ENCODE data around the gene ENTPD2. TPM values are rescaled to one million over a fixed set of nuclear protein-coding genes. Genes with fewer than 3 reads are reported as not detected.

Gene ENTPD2
- polyA plus RNA-seq, 2 donors, result 1.5 to 1.6 TPM

DNA sequence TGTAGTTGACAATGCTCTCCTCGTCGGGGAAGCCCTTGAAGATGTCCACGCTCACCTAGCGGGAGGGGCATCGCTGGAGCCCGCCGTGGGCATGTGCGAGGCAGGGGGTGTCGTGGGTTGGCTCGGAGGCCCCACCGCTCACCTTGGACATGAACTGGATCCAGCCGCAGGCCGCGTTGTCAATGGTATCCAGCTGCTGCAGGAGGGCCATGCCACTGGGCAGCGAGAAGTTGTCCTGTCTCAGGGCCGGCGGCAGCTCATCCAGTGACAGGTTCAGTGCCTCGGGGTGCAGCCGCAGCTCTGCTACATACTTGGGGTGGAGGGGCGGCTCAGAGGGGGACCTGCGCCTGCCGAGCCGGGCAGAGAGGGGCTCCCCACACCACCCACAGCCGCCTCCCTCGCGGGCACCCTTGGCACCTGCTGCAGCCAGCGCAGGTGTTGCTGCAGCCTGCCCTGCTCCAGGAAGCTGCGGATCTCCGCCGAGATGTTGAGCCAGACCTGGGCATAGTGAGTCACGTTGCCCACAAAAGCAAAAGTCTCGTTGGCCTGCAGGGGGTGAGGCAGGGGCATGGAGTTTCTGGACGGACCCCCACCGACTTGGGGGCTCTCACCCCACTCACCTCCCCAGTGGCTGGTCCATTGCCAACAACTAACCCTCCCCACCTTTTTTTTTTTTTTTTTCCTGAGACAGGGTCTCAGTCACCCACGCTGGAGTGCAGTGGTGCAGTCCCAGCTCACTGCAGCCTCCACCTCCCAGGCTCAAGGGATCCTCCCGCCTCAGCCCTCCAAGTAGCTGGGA lies 34.9 kb downstream of the ENTPD2 start:
- peaks cover 0 to 3% of the 10 kb centered on the region in 2 donors for H3K9me3 ChIP-seq (ENCODE audit: control insufficient read depth in 2 of 2, insufficient read depth in 1 of 2, low read depth in 1 of 2, low read length in 1 of 2)
- no peak overlapping the region for H3K4me3 ChIP-seq (ENCODE audit: low read depth in 1 of 2, low read length in 2 of 2)
- 77 to 82% methylated on average over 36 of the region's 36 CpGs for WGBS, 2 donors
- H3K4me1 ChIP-seq (ENCODE audit: control insufficient read depth in 2 of 2, insufficient read depth in 2 of 2, low read length in 1 of 2), result no peaks in the 10 kb centered on the region
- no peaks in the 10 kb centered on the region for H3K27me3 ChIP-seq (ENCODE audit: control insufficient read depth in 1 of 2, insufficient read depth in 2 of 2, low read length in 2 of 2)
- peaks cover 0 to 25% of the 10 kb centered on the region in 2 donors for H3K36me3 ChIP-seq (ENCODE audit: control insufficient read depth in 2 of 2, insufficient read depth in 2 of 2, low read length in 1 of 2)
- H3K27ac ChIP-seq (ENCODE audit: low read depth in 2 of 2, low read length in 1 of 2), result no peak overlapping the region

DNA sequence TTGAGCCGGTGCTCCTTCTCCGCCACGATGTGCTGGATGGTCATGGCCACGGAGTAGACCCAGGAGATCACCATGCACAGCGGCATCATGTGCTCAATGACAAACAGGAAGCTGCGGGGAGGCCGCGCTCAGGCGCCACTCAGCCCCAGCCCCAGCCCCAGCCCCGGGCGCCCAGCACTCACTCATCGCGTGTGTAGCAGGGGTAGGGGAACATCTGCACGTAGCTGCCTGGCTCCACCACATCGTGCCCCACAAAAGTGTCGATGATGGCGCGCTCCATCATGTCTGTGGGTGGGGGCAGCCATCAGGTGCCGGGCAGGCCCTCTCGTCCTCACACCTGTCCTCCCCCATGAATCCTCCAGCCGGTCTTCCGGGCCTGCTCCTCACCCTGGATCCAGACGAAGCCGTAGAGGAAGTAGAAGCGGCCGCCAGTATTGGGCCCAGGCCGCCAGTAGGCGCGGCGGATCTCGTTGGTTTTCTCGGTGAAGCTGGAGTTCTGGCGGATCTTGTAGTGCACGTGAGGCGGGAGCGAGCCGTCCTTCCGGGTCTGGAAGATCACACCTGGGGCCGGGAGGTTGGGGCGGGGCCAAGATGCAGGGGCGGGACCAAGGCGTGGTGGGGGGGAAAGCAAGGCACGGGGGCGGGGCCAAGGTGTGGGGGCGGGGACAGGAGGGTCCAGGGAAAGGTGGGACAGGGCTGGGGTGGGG lies 35.9 kb downstream of the ENTPD2 start:
- peaks cover 0 to 3% of the 10 kb centered on the region in 2 donors for H3K9me3 ChIP-seq (ENCODE audit: control insufficient read depth in 2 of 2, insufficient read depth in 1 of 2, low read depth in 1 of 2, low read length in 1 of 2)
- H3K27me3 ChIP-seq (ENCODE audit: control insufficient read depth in 1 of 2, insufficient read depth in 2 of 2, low read length in 2 of 2), result no peaks in the 10 kb centered on the region
- no peaks in the 10 kb centered on the region for H3K4me1 ChIP-seq (ENCODE audit: control insufficient read depth in 2 of 2, insufficient read depth in 2 of 2, low read length in 1 of 2)
- H3K4me3 ChIP-seq (ENCODE audit: low read depth in 1 of 2, low read length in 2 of 2), result no peak overlapping the region
- no peak overlapping the region for H3K27ac ChIP-seq (ENCODE audit: low read depth in 2 of 2, low read length in 1 of 2)
- WGBS, 2 donors, result 91 to 93% methylated on average over 45 of the region's 45 CpGs
- H3K36me3 ChIP-seq (ENCODE audit: control insufficient read depth in 2 of 2, insufficient read depth in 2 of 2, low read length in 1 of 2), result peaks cover 0 to 23% of the 10 kb centered on the region in 2 donors

DNA sequence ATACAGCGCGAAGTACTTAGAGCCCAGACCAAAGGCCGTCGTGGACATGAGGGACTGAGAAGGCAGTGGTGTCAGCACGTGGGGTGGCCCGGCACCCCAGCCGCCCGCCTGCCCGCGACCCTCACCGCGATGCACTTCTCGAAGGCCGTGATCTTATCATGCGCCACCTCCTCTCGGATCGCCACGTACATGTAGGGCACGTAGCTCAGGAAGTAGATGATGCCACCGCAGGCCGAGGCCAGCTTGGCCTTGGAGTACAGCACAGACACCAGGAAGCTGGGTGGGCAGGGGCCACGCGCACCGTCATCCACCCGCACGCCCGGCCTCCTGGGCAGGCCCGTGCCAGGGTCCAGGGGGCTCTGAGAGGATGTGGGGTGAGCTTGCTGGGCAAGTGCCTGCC lies 36.8 kb downstream of the ENTPD2 start:
- H3K9me3 ChIP-seq (ENCODE audit: control insufficient read depth in 2 of 2, insufficient read depth in 1 of 2, low read depth in 1 of 2, low read length in 1 of 2), result peaks cover 0 to 3% of the 10 kb centered on the region in 2 donors
- no peaks in the 10 kb centered on the region for H3K27me3 ChIP-seq (ENCODE audit: control insufficient read depth in 1 of 2, insufficient read depth in 2 of 2, low read length in 2 of 2)
- peaks cover 0 to 27% of the 10 kb centered on the region in 2 donors for H3K36me3 ChIP-seq (ENCODE audit: control insufficient read depth in 2 of 2, insufficient read depth in 2 of 2, low read length in 1 of 2)
- no peak overlapping the region for H3K4me3 ChIP-seq (ENCODE audit: low read depth in 1 of 2, low read length in 2 of 2)
- 97 to 98% methylated on average over 28 of the region's 28 CpGs for WGBS, 2 donors
- no peaks in the 10 kb centered on the region for H3K4me1 ChIP-seq (ENCODE audit: control insufficient read depth in 2 of 2, insufficient read depth in 2 of 2, low read length in 1 of 2)
- no peak overlapping the region for H3K27ac ChIP-seq (ENCODE audit: low read depth in 2 of 2, low read length in 1 of 2)

- Histone ChIP-seq H3K27ac (ENCODE audit: low read depth in 2 of 2, low read length in 1 of 2) (no peak overlapping the region), H3K4me1 (ENCODE audit: control insufficient read depth in 2 of 2, insufficient read depth in 2 of 2, low read length in 1 of 2) (no peaks in the 10 kb centered on the region), H3K27me3 (ENCODE audit: control insufficient read depth in 1 of 2, insufficient read depth in 2 of 2, low read length in 2 of 2) (no peaks in the 10 kb centered on the region), H3K9me3 (ENCODE audit: control insufficient read depth in 2 of 2, insufficient read depth in 1 of 2, low read depth in 1 of 2, low read length in 1 of 2) (no peaks in the 10 kb centered on the region), H3K4me3 (ENCODE audit: low read depth in 1 of 2, low read length in 2 of 2) (no peak overlapping the region), H3K36me3 (ENCODE audit: control insufficient read depth in 2 of 2, insufficient read depth in 2 of 2, low read length in 1 of 2) (peaks cover 0 to 30% of the 10 kb centered on the region in 2 donors)
- WGBS, 2 donors, result 92 to 98% methylated on average over 16 of the region's 16 CpGs
Measured at GRCh38 chr9:137016436-137016835, 37.4 kb downstream of the ENTPD2 start.

DNA sequence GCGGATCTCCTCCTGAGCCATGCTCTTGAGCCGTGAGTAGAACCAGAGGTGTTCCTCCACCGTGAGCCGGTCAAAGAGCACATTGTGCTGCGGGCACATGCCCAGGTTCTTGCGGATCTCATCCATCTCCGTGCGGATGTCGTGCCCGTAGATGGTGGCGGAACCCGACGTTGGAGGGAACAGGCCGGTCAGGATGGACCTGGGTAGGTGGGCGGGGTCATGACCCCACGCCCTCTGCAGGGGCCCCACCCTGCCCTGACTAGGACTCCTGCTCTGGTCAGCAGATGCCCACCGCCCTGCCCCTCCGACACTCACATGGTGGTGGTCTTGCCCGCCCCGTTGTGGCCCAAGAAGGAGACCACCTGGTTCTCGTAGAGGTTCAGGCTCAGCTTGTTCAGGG lies 37.9 kb downstream of the ENTPD2 start:
- Histone ChIP-seq H3K9me3 (ENCODE audit: control insufficient read depth in 2 of 2, insufficient read depth in 1 of 2, low read depth in 1 of 2, low read length in 1 of 2) (no peaks in the 10 kb centered on the region), H3K4me1 (ENCODE audit: control insufficient read depth in 2 of 2, insufficient read depth in 2 of 2, low read length in 1 of 2) (no peaks in the 10 kb centered on the region), H3K27ac (ENCODE audit: low read depth in 2 of 2, low read length in 1 of 2) (no peak overlapping the region), H3K27me3 (ENCODE audit: control insufficient read depth in 1 of 2, insufficient read depth in 2 of 2, low read length in 2 of 2) (no peaks in the 10 kb centered on the region), H3K36me3 (ENCODE audit: control insufficient read depth in 2 of 2, insufficient read depth in 2 of 2, low read length in 1 of 2) (peaks cover 0 to 31% of the 10 kb centered on the region in 2 donors), H3K4me3 (ENCODE audit: low read depth in 1 of 2, low read length in 2 of 2) (no peak overlapping the region)
- 96% methylated on average over 21 of the region's 21 CpGs for WGBS, 2 donors

DNA sequence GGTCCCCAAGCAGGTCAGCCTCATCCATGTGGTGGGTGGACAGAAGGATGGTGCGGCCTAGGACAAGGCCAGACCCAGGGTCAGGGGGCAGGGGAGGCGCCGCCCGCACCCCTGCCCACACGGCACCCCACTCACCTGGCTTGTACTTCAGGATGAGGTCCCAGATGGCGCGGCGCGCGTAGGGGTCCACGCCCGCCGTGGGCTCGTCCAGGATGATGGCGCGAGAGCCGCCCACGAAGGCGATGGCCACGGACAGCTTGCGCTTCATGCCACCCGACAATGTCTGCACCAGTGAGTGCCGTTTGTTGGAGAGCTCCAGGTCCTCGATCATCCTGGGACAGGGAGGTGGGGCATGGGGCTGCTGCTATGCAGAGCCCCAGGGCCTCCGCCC lies 38.3 kb downstream of the ENTPD2 start:
- 97 to 98% methylated on average over 25 of the region's 25 CpGs for WGBS, 2 donors
- H3K4me3 ChIP-seq (ENCODE audit: low read depth in 1 of 2, low read length in 2 of 2), result no peak overlapping the region
- no peaks in the 10 kb centered on the region for H3K4me1 ChIP-seq (ENCODE audit: control insufficient read depth in 2 of 2, insufficient read depth in 2 of 2, low read length in 1 of 2)
- no peaks in the 10 kb centered on the region for H3K9me3 ChIP-seq (ENCODE audit: control insufficient read depth in 2 of 2, insufficient read depth in 1 of 2, low read depth in 1 of 2, low read length in 1 of 2)
- no peaks in the 10 kb centered on the region for H3K27me3 ChIP-seq (ENCODE audit: control insufficient read depth in 1 of 2, insufficient read depth in 2 of 2, low read length in 2 of 2)
- no peak overlapping the region for H3K27ac ChIP-seq (ENCODE audit: low read depth in 2 of 2, low read length in 1 of 2)
- peaks cover 0 to 32% of the 10 kb centered on the region in 2 donors for H3K36me3 ChIP-seq (ENCODE audit: control insufficient read depth in 2 of 2, insufficient read depth in 2 of 2, low read length in 1 of 2)

DNA sequence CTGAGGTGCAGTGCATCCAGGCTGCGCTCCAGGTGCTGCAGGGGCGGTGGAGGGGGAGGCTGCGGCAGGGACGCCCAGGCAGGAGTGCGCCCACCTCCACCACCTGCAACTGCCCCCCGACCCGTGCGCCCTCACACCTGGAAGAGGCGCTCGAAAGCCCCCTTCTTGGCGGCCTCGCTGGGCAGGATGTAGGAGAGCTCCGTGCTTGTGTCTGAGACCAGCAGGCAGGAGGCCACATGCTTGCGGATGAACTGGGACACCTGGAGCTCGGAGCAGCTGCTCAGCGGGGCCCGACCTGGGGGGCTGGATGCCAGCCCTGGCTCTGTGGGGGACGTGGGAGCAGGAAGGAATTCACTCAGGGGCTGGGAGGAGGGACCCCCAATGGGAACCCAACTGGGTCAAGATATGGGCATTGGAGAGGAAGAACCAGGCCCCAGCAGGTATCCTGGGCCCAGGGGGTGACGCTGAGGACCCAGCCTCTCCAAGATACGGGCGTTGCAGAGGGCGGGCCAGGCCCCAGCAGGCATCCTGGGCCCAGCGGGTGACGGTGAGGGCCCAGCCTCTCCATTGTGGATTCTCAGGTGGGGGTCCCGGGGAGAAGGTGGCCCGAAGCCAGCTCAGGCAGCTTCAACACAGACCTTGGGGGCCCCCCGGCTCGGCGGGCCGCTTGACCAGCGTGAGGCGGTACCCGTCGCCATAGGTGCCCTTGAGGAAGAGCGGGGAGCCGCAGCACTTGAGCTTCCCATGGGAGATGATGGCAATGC lies 38.9 kb downstream of the ENTPD2 start:
- no peaks in the 10 kb centered on the region for H3K9me3 ChIP-seq (ENCODE audit: control insufficient read depth in 2 of 2, insufficient read depth in 1 of 2, low read depth in 1 of 2, low read length in 1 of 2)
- H3K27ac ChIP-seq (ENCODE audit: low read depth in 2 of 2, low read length in 1 of 2), result no peak overlapping the region
- no peak overlapping the region for H3K4me3 ChIP-seq (ENCODE audit: low read depth in 1 of 2, low read length in 2 of 2)
- peaks cover 0 to 35% of the 10 kb centered on the region in 2 donors for H3K36me3 ChIP-seq (ENCODE audit: control insufficient read depth in 2 of 2, insufficient read depth in 2 of 2, low read length in 1 of 2)
- H3K27me3 ChIP-seq (ENCODE audit: control insufficient read depth in 1 of 2, insufficient read depth in 2 of 2, low read length in 2 of 2), result no peaks in the 10 kb centered on the region
- H3K4me1 ChIP-seq (ENCODE audit: control insufficient read depth in 2 of 2, insufficient read depth in 2 of 2, low read length in 1 of 2), result no peaks in the 10 kb centered on the region
- WGBS, 2 donors, result 95 to 97% methylated on average over 36 of the region's 36 CpGs

DNA sequence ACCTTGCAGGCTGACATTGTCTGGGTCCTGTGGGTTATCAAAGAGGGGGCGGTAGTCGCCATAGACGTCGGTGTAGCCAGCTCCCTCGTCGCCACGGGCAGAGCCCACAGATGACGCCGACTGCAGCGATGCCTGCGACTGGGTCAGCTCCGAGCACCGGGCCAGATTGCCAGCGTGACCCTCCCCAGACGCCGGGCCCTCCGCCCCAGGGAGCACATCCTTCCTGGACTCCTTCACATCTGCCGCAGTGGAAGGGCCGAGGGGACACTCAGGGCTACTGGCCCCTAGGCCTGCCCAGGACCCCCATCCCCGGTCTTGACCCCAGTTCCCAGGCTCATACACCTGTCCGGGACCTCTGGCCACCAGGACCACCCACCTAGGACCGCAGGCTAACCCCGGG lies 39.7 kb downstream of the ENTPD2 start:
- Histone ChIP-seq H3K4me1 (ENCODE audit: control insufficient read depth in 2 of 2, insufficient read depth in 2 of 2, low read length in 1 of 2) (no peaks in the 10 kb centered on the region), H3K9me3 (ENCODE audit: control insufficient read depth in 2 of 2, insufficient read depth in 1 of 2, low read depth in 1 of 2, low read length in 1 of 2) (no peaks in the 10 kb centered on the region), H3K27ac (ENCODE audit: low read depth in 2 of 2, low read length in 1 of 2) (no peak overlapping the region), H3K36me3 (ENCODE audit: control insufficient read depth in 2 of 2, insufficient read depth in 2 of 2, low read length in 1 of 2) (peaks cover 0 to 38% of the 10 kb centered on the region in 2 donors), H3K27me3 (ENCODE audit: control insufficient read depth in 1 of 2, insufficient read depth in 2 of 2, low read length in 2 of 2) (no peaks in the 10 kb centered on the region), H3K4me3 (ENCODE audit: low read depth in 1 of 2, low read length in 2 of 2) (no peak overlapping the region)
- 89 to 94% methylated on average over 21 to 23 of the region's 23 CpGs for WGBS, 2 donors

DNA sequence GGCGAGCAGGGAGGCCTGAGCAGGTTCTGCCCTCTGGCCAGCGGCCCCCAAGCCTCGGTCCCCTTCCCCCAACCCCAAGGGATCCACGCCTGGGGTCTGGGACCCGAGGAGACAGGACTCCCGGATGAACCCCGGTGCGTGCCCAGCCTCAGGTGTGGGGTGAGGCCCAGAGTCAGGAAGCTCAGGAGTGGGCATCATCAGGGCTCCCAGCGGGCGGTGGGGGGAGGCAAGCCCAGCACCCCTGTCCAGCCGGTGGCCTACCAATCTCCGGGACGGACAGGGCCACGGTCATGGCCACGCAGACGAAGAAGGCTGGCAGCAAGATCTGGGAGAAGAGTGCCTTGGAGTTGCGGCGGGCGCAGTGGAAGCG lies 40.3 kb downstream of the ENTPD2 start:
- Histone ChIP-seq H3K27ac (ENCODE audit: low read depth in 2 of 2, low read length in 1 of 2) (no peak overlapping the region), H3K4me1 (ENCODE audit: control insufficient read depth in 2 of 2, insufficient read depth in 2 of 2, low read length in 1 of 2) (no peaks in the 10 kb centered on the region), H3K4me3 (ENCODE audit: low read depth in 1 of 2, low read length in 2 of 2) (no peak overlapping the region), H3K27me3 (ENCODE audit: control insufficient read depth in 1 of 2, insufficient read depth in 2 of 2, low read length in 2 of 2) (no peaks in the 10 kb centered on the region), H3K9me3 (ENCODE audit: control insufficient read depth in 2 of 2, insufficient read depth in 1 of 2, low read depth in 1 of 2, low read length in 1 of 2) (no peaks in the 10 kb centered on the region), H3K36me3 (ENCODE audit: control insufficient read depth in 2 of 2, insufficient read depth in 2 of 2, low read length in 1 of 2) (peaks cover 0 to 34% of the 10 kb centered on the region in 2 donors)
- 91 to 95% methylated on average over 16 to 20 of the region's 20 CpGs for WGBS, 2 donors

Data from esophagus (tissue), 2 donors.